ENCODE data around the gene ANP32A.
A peak's percentile ranks its signal among the peaks of the same experiment; 100 is the strongest.

The ANP32A gene

GRCh38 chr15:68784206-68784605 lies 36.5 kb downstream of the ANP32A start:
- DNase-seq = no peak

GRCh38 chr15:68783226-68784058 lies 37.3 kb downstream of the ANP32A start:
- peak in 2 of 56 donors; percentile 16 to 41 for DNase-seq

GRCh38 chr15:68782589-68783161 lies 38.0 kb downstream of the ANP32A start:
- no peak for DNase-seq

GRCh38 chr15:68781766-68782588 lies 38.7 kb downstream of the ANP32A start:
- peak in 4 of 56 donors; percentile 19 to 67 (median 62) for DNase-seq

GRCh38 chr15:68781217-68781616 lies 39.5 kb downstream of the ANP32A start:
- no peak for DNase-seq

- no peak for DNase-seq
These were observed 41.8 kb downstream of the ANP32A start for GRCh38 chr15:68778876-68779275.

- no peak for DNase-seq
These were observed 44.0 kb downstream of the ANP32A start for GRCh38 chr15:68776477-68777270.

- peak in 46 of 56 donors; percentile 24 to 90 (median 60) for DNase-seq
These were observed 44.8 kb downstream of the ANP32A start for GRCh38 chr15:68775671-68776476.

- DNase-seq = no peak
These were observed 45.5 kb downstream of the ANP32A start for GRCh38 chr15:68775236-68775577.

GRCh38 chr15:68774521-68775235 lies 46.0 kb downstream of the ANP32A start:
- DNase-seq = no peak

- no peak for DNase-seq
These were observed 46.6 kb downstream of the ANP32A start for GRCh38 chr15:68774120-68774519.

- no peak for DNase-seq
These were observed 47.7 kb downstream of the ANP32A start for GRCh38 chr15:68773036-68773435.

GRCh38 chr15:68770216-68770615 lies 50.5 kb downstream of the ANP32A start:
- DNase-seq = no peak

GRCh38 chr15:68769702-68770101 lies 51.0 kb downstream of the ANP32A start:
- no peak for DNase-seq

- no peak for DNase-seq
These were observed 52.4 kb downstream of the ANP32A start for GRCh38 chr15:68768321-68768720.

GRCh38 chr15:68767833-68768232 lies 52.9 kb downstream of the ANP32A start:
- DNase-seq = no peak

GRCh38 chr15:68765602-68766368 lies 54.9 kb downstream of the ANP32A start:
- no peak for DNase-seq

- DNase-seq = no peak
These were observed 56.6 kb downstream of the ANP32A start for GRCh38 chr15:68764090-68764489.

- no peak for DNase-seq
These were observed 57.6 kb downstream of the ANP32A start for GRCh38 chr15:68763063-68763462.
